ENCODE results near the gene CYP46A1.

- TF ChIP-seq CTCF (IDR thresholded peaks at IDR 0.05) (no peak), ZFX (IDR thresholded peaks at IDR 0.05; ENCODE audit: borderline replicate concordance) (no peak)
Measured at GRCh38 chr14:99678198-99678597, 5.9 kb upstream of the CYP46A1 start.

All from 22Rv1 (cell line).